Measurements from ENCODE around the gene PHF21B.

The PHF21B gene

DNA sequence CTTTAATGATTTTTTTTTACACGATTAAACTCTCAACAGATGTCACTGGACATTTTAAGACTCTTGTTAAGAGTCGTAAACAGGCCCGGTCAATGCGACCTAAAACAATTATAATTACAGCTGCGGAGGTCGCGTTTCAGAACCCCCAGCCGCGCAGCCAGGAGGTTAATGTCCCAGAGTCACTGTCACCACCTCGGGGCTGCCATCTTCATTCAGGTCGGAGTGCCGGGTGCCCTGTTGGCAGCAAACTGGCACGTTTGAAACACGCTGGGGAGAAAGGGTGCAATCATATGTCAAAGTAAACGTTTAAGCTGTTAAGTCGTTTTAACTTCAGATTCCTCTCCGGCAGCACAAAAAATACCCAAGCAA lies 711 bp upstream of the PHF21B start:
- DNase-seq: no peak

DNA sequence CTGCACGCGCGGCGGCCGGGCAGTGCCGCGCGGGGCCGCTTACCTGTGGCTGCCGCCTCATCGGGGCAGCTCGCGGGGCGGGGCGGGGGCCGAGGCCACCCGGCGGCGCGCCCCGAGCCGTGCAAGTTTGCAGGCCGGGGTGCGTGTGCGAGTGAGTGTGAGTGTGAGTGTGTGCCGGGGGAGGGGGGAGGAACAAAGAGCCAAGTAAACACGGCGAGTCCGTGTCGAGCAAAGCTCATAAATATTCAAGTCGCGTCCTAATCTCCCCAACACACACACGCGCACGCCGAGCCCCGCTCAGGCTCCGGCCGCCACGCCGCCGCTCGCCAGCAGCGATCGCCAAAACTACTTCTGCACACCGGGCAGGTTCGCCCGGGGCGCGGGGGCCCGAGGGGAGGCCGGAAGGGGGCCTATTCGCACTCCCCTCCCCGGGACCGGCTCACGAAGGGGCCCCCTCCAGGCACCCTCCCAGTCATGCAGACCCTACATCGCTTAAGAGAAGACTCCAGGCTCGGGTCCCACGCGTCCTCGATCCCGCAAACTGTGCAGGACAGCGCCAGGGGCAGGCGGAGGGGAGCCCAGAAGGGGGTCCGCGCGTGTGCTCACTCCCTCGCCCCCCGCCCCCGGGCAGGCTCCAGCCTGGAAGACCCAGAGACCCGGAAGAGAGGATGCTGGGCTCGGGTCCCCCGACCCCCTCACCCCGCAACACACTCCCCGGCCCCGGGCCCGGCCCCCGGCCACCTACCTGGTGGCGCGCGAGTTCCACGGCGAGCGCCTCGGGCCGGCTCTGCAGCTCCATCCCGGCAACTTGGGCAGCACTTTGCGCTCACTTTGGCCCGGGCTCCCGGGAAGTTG lies 827 bp downstream of the PHF21B start:
- DNase-seq: no peak

DNA sequence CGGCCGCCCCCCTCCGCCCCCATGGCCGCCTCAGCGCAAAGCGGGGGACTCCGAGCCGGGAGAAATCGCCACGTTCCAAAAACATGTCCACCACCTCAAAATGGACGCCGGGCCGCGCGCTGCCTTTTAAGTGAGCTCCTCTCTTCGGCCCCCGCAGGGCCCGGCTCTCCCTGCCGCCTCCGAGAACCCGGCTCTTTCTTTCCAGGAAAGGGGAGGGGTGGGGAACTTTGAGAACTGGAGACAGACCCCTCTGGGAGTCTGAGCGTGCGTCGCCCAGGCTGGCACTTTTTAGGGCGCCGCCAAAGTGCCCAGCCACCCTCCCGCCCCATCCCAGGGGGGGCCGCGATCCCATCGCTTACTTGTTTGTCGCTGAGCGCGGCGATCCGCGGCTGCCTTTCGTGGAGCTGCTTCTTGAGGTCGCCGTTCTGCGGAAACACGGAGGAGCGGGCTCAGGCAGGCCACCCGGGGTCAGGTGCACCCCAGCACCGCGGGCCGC lies 1.6 kb downstream of the PHF21B start:
- no peak for DNase-seq

DNA sequence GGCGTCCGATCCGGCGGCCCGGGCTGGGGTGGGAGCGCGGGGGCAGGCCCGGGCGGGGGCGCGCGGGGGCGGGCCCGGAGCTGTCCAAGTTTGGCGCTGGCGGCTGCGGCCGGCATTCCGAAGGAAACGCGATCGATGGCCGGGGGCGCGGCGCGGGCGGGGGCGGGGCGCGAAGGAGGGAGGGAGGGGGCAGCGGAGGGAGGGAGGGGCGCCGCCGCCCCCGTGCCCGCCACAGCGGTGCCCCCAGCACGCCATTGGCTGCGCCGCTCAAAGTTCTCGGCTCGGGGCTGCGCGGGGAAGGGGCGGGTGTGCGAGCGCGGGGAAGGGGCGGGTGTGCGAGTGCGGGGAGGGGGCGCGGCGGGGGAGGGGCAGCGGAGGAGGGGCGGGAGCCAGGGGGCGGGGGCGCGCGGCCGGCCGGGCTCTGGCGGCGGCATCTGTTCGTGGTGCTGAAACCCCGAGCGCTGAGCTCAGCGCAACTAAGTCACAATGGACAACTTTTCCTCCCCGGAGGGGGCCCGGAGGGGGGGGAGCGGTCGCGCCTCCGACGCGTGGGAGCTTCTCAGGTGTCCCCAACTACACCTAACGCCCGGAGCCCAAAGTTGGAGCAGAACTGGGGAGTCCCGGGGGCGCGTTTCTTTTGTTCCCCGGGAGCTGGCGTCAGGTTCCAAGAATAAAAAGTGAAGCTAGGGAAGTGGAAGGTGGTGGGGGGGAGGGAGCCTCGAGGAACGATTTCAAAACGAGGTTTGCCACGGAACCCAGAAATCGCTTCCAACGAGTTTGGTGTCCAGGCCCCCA lies 2.2 kb downstream of the PHF21B start:
- DNase-seq: no peak

DNA sequence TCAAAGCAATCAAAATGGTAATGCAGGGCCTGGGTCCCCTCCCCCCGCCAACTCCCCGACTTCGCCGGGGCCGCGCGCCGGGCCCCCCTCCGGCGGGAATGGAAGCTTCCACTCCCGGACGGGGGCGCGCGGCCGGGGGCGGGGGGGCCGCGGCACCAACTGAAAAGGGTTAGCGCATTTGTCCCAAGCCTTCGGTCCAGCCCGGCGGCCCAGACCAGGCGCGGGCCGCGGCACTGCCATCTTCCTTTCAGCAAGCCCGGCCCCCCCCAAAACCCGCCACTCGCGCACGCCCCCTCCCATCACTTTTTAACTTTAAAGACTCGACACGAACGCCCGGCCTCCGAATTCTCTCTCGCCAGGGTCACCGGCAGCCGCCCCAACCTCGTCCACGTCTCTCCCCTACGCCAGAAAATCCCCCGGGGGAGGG lies 2.8 kb downstream of the PHF21B start:
- no peak for DNase-seq

DNA sequence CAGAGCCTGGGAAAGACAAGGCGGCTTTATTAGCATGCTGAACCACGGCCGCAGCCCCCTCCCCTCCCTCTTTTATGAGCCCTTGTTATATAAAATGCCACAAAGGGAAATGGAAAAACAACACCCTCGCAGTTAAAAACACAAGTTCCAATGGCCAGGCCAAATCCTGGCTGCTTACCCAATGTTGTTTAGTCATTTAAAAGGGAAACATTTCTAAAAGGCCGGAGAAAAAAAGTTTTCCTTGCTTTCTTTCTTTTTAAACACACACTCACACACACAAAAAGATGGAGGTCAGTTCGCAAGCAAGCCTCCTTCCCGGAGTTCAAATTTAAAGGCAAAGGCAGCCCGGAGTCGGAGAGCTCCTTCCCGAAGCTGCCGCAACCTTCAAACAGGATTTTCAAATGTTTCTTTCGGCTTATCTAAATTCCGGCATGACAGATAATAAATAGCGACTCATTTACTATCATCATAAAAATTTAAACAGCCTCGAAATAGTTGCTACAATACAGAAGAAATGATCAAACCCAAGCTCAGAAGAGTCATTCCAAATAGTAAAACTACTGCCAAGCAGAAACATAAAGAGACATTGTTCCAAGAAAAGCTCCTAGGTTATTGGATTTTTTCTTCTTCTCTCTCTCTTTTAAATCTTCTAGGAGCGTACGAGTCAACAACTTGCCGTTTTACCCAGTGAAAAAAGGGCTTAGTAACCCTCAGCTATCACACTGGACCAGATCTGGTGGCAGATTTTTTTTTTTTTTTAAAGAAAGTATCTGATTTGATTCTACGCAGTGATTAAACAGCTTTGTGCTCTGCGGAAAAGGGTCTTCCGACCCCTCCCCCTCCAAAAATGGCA lies 3.5 kb downstream of the PHF21B start:
- DNase-seq: no peak

DNA sequence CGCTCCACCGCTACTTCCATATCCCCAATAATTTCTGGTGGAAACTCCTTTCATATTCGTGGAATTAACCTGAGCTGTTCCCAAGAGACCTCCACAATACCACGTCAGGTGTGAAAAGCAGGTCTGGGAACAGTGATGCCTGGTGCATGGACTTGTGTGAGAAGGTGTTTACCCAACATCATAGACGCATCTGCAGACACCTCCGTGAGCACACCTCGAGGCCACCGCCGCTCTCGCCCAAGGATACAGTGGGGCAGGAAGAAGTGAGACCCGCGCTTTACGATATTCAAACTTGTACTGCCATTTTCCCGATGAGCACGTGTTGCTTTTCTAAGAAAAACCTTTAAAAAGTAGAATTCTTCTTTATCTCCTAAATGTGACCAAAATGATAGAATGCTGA lies 8.2 kb downstream of the PHF21B start:
- DNase-seq: no peak

DNA sequence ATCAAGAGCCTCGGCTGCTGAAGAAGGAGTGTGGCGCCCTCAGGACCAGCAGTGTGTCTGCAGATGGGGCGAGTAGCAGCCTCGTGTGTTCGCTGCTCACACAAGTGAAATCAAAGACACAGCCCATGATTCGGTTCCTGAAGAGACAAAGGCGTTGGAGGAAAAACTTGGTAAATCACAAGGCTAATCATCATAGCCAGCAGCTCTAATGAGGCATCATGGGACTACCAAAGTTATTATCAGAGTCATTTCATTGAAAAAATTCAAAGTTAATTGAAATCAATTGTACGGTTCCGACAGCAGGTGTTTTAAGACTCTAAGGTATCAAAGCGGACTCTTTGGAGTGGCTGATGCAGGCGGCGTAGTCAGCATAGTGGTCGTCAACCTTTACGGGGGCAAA lies 9.5 kb downstream of the PHF21B start:
- no peak for DNase-seq

DNA sequence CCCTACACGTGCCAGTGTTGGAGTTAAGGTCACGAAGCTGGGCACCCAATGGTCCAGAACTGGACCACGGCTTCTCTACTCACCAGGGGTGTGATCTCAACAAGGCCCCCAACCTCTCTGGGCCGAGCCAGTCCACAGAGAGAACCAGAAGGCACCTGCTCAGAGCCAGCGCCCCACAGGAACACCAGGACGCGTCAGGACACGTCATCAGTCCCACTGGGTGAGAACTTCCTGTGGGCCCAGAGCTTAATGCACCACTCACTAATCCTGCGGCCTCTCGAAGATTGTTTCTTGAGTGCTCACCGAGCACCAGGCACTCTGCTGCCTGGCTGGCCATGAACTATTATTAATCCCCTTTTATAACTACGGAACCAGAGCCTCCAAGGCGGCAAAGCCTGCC lies 10.1 kb downstream of the PHF21B start:
- DNase-seq: no peak

DNA sequence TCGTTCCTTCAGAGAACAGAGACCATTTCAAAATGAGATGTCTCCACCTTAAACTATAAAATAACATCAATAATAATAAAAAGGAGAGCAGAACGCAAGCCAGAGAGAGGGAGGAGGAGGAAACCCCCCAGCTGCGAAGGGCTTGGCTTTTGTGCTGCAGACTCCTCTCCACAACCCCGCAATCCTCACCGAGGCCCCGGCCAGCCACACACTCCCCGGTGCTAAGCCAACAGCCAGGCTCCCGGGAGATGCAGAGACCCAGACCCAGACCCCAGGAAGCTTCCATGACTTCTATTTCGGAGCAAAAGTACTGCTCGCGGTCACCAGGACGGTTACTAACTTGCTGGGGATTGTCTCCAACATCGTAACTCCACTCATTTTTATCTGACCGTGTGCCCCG lies 10.6 kb downstream of the PHF21B start:
- DNase-seq: no peak

DNA sequence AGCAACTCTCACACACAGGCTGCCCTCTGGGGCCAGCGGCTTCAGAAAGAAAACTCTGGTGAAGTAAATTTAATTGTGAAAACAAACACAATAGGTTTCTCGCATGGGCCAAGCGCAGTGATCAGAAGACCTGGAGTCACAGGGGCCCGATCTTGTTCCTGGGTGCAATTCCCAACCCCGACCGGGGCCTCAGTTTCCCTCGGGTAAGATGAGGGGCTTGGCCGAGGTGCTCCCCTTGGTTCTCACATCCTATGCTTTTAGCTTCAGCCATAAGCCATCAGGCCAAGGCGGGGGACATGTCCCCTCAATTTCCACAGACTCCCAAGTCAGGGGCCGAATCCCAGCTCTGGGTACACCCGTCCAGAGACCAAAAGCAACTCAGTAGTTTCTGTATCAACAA lies 11.5 kb downstream of the PHF21B start:
- DNase-seq: no peak

DNA sequence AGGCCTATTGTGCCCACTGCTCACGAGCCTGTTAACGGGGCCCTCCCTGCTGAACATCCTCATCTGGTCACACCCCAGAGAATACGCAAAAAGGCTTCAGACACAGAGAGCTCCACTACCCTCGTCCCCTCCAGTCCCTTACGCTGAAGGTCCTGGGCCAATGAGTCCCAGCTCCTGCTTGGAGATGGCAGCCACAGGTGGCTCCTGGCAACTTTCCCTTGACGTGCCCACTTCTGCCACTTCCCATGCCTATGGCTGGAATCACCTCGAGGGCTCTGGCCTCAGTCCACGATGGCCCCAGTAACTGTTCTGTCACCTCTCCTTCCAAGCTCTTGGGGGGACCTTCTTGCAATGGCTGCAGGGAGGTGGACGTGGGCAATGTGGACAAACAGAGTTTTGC lies 12.7 kb downstream of the PHF21B start:
- no peak for DNase-seq

DNA sequence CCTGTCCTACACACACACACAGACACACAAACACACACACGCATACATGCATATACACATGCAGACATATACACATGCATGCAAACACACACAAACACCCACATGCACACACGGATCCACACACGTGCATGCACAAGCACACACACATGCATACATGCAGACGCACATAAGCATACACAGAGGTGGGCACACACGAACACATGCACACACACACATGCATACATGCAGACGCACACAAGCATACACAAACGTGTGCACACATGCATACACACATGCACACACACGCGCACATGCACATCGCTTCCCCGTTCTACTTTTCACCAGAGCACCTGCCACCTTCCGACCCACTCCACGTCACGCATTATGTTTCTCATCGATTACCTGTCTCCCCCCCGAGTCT lies 13.2 kb downstream of the PHF21B start:
- DNase-seq: no peak

DNA sequence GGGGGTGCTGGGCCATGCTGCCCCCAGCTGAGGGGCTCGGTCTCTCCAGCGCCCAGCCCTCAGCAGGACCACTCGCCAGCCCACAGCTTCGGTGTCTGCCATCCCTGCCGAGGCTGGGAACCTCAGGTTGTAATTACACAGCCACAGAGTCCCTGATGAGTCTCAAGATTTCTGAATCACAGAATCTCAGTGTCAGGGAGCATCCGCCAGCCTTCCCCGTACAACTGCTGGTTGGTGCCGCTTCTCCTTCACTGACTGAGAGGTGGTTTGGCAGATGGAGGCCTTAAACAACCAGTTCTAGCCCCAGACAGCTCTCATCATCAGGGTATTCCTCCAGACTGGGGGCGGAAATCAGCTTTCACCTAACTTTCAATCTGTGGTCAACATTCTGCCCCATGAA lies 13.7 kb downstream of the PHF21B start:
- no peak for DNase-seq

DNA sequence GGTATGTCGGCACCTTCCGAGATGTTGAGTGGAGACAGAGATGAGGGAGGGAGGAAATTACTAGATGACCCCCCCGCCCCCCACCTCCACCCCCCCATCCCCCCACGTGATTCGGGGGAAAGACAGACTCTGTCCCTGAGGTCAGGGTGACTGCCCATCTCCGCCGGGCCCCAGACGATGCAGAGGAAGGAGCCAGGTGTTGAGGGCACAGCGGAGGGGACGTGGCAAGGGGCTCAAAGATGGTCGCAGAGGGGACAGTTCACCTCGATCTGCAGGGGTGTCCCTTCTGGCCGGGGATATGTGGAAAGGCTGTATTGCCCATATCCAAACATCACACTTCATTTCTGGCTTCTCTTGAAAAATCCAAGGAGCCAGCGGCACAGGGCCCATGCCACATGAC lies 14.1 kb downstream of the PHF21B start:
- DNase-seq: no peak

DNA sequence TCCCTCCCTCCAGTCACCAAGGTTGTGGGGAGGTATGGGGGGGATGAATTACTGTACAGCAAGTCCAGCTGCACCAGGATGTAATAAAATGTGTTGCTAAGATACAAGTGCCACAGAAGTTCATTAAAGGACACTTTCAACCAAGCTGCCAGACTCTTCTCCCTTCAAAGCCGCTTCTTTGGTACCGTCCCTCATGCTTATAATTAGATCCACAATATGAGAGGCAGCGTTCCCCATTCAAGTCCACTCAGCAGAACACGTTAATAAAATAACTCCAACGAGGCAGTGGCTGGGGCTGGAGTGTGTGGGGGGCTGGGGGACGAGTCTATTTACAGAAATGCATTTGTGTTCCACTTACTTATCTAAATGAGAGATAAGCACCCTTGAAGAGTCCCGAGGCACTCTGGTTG lies 14.7 kb downstream of the PHF21B start:
- DNase-seq: no peak

DNA sequence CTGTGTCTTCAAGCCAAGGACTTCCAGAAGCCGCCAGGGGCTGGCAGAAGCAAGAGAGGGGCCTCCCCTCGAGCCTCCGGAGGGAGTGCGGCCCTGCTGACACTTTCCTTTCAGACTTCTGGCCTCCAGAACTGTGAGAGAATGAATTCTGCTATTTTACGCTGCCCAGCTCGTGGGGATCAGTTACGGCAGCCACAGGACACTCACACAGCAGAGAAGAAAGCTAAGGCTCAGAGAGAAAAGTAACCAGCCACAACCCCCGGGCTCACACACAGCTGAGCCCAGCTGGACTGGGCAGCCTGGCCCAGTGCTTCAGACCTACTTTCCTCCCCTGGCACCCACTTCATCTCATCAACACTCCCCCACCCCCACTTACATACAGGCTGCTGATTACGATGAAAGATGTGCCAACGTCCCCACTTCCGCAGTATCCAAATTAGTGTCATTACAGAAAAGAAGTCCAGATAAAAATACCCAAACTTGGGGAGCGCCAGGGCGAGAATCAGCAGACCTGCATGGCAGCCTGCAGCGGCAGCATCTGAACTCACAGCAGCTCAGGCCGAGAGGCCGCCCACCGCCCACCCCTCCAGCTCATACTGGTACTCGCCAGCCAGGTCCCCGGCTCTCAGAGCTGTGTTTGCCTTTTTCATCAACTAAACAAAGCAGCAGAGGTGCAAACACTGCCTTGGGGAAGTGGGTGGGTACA lies 15.3 kb downstream of the PHF21B start:
- DNase-seq: no peak

DNA sequence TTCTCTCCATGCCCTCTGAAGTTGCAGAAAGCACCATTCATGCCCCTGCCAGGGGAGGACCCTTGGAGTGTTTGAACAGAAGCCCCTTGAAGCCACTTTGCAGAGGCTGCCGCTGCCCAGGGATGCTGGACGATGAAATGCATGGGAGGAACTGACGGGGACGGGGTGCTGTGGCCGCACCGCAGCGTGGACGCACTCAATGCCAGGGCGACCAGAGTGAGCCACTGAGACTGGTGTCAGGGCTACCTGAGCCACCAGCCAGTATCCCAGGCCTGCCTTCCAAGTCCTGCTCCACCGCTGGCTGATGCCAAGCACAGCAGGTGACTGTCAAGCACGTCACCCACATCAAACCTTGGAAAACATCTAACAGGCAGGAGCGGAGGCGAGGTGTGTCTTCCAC lies 17.6 kb downstream of the PHF21B start:
- no peak for DNase-seq

DNA sequence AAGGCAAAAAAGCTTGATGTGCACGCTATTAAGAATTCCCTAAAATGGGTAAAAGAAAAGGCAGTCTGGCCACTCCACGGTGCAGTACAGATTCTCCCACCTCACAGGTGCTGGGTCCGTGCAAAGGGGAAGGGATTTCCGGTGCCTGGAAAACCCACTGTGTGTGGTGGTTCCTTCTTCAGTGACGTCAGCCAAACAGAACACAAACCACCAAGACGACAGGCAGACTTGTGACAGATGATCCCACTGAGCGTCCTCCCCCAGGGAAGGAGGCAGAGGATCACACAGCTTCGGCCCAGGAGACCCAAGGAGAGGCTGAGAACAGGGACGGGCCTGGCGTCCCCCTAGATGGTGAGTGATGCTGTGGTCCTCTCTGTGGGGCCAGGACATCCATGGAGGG lies 18.6 kb downstream of the PHF21B start:
- no peak for DNase-seq

DNA sequence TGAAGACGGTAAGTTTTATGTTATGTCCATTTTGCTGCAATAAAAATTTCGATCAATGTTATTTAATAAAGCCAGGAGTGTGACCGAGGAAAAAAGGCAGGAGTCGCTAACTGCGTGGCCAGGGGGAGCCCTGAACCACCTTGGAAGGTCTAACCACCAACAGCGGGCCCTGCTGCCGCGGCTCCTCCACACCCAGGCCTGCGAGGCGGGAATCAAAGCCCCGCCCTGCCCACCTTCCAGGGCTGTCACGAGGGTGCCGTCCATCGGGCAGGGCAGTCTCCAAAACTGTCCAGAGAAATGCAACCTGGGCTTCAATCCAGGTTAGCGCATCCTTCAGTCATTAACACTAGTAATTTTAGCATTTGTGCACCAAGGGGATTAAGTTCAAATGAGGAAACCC lies 19.0 kb downstream of the PHF21B start:
- no peak for DNase-seq

DNA sequence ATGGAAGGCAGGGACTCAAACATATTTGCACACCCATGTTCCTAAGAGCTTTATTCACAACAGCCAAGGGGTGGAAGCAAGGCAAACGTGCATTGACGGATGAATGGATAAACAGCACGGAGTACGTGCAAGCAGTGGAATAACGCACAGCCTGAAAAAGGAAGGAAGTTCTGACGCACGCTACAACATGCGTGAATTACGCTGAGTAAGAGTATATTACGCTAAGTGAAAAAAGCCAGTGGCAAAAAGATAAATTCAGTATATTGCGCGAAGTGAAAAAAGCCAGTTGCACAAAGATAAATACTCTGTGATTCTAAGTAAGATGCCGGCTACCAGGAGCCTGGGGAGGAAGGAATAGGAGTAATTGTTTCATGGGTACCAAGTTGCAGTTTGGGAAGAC lies 19.5 kb downstream of the PHF21B start:
- DNase-seq: no peak

DNA sequence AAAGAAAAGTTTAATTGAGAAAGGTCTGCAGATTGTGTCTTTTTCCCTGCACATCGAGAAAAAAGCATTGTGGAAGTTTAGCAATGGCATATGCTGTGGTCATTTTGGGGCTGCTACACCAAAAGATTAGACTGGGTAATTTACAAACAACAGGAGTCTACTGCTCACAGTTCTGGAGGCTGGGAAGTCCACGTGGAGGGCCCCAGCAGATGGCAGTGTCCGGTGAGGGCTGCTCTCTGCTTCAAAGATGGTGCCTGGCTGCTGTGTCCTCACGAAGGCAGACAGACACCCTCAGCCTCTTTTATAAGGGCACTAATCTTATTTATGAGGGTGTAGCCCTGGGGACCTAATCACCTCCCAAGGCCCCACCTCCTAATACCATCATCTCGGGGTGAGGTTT lies 21.1 kb downstream of the PHF21B start:
- DNase-seq: no peak

DNA sequence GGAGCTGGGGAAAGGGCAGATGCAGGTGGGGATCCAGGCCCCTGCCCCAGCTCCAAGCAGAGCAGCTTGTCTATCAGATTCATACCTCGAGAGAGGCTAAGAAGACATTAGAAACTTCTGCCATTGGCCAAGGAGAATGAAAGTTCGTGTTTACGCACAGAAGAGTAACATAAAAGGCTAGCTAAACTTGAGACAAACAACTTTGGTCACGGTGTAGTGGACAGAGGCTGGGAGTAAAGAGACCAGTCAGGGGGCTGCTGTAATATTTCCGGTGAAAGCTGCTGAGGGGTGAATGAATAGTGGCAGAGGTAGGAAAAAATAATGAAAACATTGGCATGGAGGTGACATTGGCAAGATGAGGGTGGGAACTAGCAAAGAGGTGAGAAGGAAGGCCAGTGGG lies 22.9 kb downstream of the PHF21B start:
- DNase-seq: no peak
